ENCODE measurements around the gene CLEC3A.
"Not testable (repeated sequence)": the region's sequence is repeated elsewhere in the genome, so short reads cannot be mapped to it uniquely, and the experiment has no call there.

The CLEC3A gene

GRCh38 chr16:78057803-78058564 is 35.6 kb downstream of the CLEC3A start:
- no peak overlapping the region for H3K4me3 ChIP-seq (ENCODE audit: low read depth, low read length)
- TF ChIP-seq, protein P1, sequence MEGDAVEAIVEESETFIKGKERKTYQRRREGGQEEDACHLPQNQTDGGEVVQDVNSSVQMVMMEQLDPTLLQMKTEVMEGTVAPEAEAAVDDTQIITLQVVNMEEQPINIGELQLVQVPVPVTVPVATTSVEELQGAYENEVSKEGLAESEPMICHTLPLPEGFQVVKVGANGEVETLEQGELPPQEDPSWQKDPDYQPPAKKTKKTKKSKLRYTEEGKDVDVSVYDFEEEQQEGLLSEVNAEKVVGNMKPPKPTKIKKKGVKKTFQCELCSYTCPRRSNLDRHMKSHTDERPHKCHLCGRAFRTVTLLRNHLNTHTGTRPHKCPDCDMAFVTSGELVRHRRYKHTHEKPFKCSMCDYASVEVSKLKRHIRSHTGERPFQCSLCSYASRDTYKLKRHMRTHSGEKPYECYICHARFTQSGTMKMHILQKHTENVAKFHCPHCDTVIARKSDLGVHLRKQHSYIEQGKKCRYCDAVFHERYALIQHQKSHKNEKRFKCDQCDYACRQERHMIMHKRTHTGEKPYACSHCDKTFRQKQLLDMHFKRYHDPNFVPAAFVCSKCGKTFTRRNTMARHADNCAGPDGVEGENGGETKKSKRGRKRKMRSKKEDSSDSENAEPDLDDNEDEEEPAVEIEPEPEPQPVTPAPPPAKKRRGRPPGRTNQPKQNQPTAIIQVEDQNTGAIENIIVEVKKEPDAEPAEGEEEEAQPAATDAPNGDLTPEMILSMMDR (IDR thresholded peaks at IDR 0.05; ENCODE audit: borderline replicate concordance, insufficient read depth, low read depth, low read length): no peak

GRCh38 chr16:78059806-78060205 is 37.5 kb downstream of the CLEC3A start:
- H3K4me3 ChIP-seq (ENCODE audit: low read depth, low read length): not testable (repeated sequence)

DNA sequence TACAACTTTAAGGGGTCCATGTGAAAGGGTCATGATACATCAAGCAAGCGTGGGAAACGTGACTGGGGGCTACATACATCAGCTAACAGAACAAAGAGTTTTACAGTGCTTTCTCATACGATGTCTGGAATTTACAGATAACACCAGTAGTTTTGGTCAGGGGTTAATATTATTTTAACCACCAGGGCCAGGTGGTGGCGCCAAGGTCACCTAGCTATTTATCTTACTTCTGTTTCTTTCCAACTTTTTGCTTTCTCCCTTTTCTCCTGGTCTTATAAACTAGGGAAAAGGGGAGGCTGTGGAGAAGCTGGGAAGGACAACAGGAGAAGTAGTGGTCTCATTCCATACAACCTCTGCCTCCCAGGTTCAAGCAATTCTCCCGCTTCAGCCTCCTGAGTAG is 37.9 kb downstream of the CLEC3A start:
- TF ChIP-seq, protein P1 (IDR thresholded peaks at IDR 0.05; ENCODE audit: borderline replicate concordance, insufficient read depth, low read depth, low read length): no peak
- no peak overlapping the region for H3K4me3 ChIP-seq (ENCODE audit: low read depth, low read length)

DNA sequence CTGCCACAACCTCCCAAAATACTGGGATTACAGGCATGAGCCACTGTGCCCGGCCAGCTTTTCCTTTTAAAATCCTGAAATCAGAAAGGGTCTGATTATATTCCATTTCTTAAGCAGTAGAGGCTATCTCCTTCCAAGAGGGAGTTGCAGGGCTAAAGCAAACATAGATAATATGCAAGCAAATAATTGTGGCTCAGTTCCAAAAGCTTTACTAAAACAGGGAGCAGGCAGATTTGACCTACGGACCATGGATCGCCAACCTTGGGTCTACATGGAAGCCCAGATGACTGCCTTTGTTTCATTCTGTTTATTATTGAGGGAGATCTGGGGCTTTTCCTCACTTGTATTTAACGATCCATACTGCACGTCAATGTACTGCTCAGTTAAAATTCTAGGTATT is 38.5 kb downstream of the CLEC3A start:
- no peak overlapping the region for H3K4me3 ChIP-seq (ENCODE audit: low read depth, low read length)
- TF ChIP-seq, protein P1 (IDR thresholded peaks at IDR 0.05; ENCODE audit: borderline replicate concordance, insufficient read depth, low read depth, low read length): no peak

DNA sequence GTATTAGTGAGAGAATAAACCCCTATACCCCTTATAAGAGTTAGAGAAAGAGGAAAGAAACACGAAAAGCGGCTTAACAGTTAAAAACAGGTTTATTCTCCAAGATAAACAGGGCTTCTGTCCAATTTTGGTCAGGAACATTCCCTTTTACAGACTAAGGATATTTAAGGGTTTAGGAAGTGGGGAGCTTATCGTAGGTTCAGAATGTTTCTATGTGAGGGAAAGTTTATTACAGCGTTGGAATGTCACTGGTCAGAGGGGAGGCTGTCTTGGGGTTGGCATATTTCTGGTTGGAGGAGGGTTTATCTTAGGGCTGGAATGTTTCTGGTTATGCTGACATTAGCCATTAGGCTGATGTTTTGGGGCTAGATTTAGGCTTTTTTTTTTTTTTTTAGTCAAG is 43.0 kb downstream of the CLEC3A start:
- TF ChIP-seq, protein P1 (IDR thresholded peaks at IDR 0.05; ENCODE audit: borderline replicate concordance, insufficient read depth, low read depth, low read length): no peak
- H3K4me3 ChIP-seq (ENCODE audit: low read depth, low read length): no peak overlapping the region

GRCh38 chr16:78069913-78070312 is 47.6 kb downstream of the CLEC3A start:
- no peak overlapping the region for H3K4me3 ChIP-seq (ENCODE audit: low read depth, low read length)
- TF ChIP-seq, protein P1 (IDR thresholded peaks at IDR 0.05; ENCODE audit: borderline replicate concordance, insufficient read depth, low read depth, low read length): no peak

DNA sequence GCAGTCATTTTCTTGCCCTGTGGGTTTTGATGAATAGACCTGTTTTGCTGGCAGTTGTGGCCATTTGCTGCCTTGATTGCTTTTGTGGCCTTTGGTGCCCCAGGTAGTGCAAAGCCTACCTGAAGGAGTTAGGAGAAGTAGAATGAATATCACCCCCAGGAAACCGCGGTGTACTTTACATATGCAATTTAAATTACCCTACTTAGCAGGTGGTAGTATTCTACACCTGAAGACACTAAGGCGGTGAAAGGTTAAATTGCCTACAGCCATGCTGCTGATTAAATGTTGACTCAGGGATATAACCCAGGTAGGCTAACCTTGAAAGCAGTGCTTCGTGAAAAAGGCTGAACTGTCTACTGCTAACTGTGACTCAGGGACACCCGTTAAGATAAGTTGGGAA is 49.9 kb downstream of the CLEC3A start:
- no peak overlapping the region for H3K4me3 ChIP-seq (ENCODE audit: low read depth, low read length)
- TF ChIP-seq, protein P1 (IDR thresholded peaks at IDR 0.05; ENCODE audit: borderline replicate concordance, insufficient read depth, low read depth, low read length): no peak

All from GM12875 (cell line).